ENCODE measurements around the gene MEX3B.

MEX3B gene

GRCh38 chr15:82044373-82045178 lies 1.2 kb downstream of the MEX3B start:
- peak; percentile 52 for DNase-seq (ENCODE audit: low read depth)
- H3K4me3 ChIP-seq (ENCODE audit: control insufficient read depth, low read depth, low read length), result peak overlapping the region; percentile 70
- TF ChIP-seq, protein P1, sequence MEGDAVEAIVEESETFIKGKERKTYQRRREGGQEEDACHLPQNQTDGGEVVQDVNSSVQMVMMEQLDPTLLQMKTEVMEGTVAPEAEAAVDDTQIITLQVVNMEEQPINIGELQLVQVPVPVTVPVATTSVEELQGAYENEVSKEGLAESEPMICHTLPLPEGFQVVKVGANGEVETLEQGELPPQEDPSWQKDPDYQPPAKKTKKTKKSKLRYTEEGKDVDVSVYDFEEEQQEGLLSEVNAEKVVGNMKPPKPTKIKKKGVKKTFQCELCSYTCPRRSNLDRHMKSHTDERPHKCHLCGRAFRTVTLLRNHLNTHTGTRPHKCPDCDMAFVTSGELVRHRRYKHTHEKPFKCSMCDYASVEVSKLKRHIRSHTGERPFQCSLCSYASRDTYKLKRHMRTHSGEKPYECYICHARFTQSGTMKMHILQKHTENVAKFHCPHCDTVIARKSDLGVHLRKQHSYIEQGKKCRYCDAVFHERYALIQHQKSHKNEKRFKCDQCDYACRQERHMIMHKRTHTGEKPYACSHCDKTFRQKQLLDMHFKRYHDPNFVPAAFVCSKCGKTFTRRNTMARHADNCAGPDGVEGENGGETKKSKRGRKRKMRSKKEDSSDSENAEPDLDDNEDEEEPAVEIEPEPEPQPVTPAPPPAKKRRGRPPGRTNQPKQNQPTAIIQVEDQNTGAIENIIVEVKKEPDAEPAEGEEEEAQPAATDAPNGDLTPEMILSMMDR (conservative IDR thresholded peaks at IDR 0.05; ENCODE audit: control insufficient read depth, insufficient read depth, low read depth, low read length), result no peak

DNA sequence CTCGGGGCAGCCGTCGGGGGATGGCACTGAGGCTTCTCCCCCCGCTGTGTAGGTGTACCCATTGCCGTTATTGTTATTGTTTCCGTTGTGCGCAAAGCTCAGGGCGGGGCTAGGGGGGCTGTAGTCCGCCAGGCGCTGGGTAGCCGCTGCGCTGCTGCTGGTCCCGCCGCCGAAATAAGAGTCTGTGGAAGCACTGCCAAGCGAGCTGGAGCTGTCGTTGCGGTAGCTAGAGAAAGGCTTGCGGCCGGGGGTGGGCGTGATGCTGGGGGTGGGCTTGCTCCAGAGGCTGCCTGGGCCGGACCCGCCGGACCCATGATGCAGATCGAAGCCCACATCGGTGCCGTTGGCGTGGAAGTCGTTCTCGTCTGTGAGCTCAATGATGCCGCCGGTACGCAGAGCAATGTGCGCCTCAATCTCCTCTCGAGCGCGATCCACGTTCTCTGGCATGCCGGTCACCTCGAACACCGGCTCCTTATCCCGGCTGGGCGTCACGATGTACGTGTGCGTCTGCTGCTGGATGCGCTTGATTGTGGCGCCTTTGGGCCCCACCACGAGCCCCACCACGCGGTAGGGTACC lies 1.9 kb downstream of the MEX3B start:
- TF ChIP-seq, protein P1 (conservative IDR thresholded peaks at IDR 0.05; ENCODE audit: control insufficient read depth, insufficient read depth, low read depth, low read length), result no peak
- DNase-seq (ENCODE audit: low read depth), result peak; percentile 25
- peak overlapping the region; percentile 70 for H3K4me3 ChIP-seq (ENCODE audit: control insufficient read depth, low read depth, low read length)

GRCh38 chr15:82043130-82043673 lies 2.6 kb downstream of the MEX3B start:
- TF ChIP-seq, protein P1 (conservative IDR thresholded peaks at IDR 0.05; ENCODE audit: control insufficient read depth, insufficient read depth, low read depth, low read length), result no peak
- H3K4me3 ChIP-seq (ENCODE audit: control insufficient read depth, low read depth, low read length), result no peak overlapping the region
- DNase-seq (ENCODE audit: low read depth), result no peak

- TF ChIP-seq, protein P1 (conservative IDR thresholded peaks at IDR 0.05; ENCODE audit: control insufficient read depth, insufficient read depth, low read depth, low read length), result no peak
Measured at GRCh38 chr15:82040862-82041261, 5.0 kb downstream of the MEX3B start.

DNA sequence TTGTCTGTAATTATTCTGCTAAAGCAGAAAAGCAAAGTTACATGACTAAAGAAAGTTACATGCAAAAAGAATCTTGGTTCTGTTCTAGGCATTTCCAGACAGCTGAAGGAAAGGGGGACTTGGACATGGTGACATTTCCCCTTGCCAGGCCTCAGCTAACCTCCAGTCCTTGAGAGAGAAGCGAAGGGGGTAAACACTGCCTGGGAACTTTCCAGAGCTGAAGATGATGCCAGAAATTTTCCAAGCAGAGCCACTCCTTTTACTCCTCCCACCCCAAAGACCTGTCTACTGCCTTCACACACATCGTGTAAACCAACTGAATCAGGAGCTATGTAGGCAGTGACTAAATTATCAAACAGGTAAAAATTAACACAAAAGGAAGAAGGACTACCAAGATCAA lies 5.4 kb downstream of the MEX3B start:
- no peak for DNase-seq (ENCODE audit: low read depth)
- no peak overlapping the region for H3K4me3 ChIP-seq (ENCODE audit: control insufficient read depth, low read depth, low read length)
- TF ChIP-seq, protein P1 (conservative IDR thresholded peaks at IDR 0.05; ENCODE audit: control insufficient read depth, insufficient read depth, low read depth, low read length), result no peak

More at GRCh38 chr15:82040862-82041261, 5.0 kb downstream of the MEX3B start:
- no peak overlapping the region for H3K4me3 ChIP-seq (ENCODE audit: control insufficient read depth, low read depth, low read length)
- no peak for DNase-seq (ENCODE audit: low read depth)

- no peak for DNase-seq (ENCODE audit: low read depth)
Measured at GRCh38 chr15:82039871-82040270, 5.9 kb downstream of the MEX3B start.

More at GRCh38 chr15:82039871-82040270, 5.9 kb downstream of the MEX3B start:
- TF ChIP-seq, protein P1 (conservative IDR thresholded peaks at IDR 0.05; ENCODE audit: control insufficient read depth, insufficient read depth, low read depth, low read length), result no peak
- H3K4me3 ChIP-seq (ENCODE audit: control insufficient read depth, low read depth, low read length), result no peak overlapping the region
